Right lung (tissue), 5 donors: Measurements from ENCODE around the gene SPDYE2B. TPM values are rescaled to one million over a fixed set of nuclear protein-coding genes. Genes with fewer than 3 reads are reported as not detected.
"Not testable (repeated sequence)": the region's sequence is repeated elsewhere in the genome, so short reads cannot be mapped to it uniquely, and the experiment has no call there.

Source experiments
- DNase-seq, 2 donors: peaks; one replicate each; pipeline ENCODE4 v3.0.0-alpha.2; 2013
- polyA plus RNA-seq, 5 donors: library from polyadenylated mRNA; unstranded; fragments of 120-200 nt; gene quantifications; one replicate each; pipeline versions ENCODE4 v1.2.1 to v1.2.3, GENCODE V29; 2013; ENCODE audit warnings: inconsistent platforms in 1 of 5, low replicate concordance in 1 of 5; ENCODE audit not compliant: insufficient read length in 5 of 5, insufficient read depth in 1 of 5

SPDYE2B gene
- polyA plus RNA-seq, 5 donors, result 1.2 to 3.1 (median 2.0) TPM

DNA sequence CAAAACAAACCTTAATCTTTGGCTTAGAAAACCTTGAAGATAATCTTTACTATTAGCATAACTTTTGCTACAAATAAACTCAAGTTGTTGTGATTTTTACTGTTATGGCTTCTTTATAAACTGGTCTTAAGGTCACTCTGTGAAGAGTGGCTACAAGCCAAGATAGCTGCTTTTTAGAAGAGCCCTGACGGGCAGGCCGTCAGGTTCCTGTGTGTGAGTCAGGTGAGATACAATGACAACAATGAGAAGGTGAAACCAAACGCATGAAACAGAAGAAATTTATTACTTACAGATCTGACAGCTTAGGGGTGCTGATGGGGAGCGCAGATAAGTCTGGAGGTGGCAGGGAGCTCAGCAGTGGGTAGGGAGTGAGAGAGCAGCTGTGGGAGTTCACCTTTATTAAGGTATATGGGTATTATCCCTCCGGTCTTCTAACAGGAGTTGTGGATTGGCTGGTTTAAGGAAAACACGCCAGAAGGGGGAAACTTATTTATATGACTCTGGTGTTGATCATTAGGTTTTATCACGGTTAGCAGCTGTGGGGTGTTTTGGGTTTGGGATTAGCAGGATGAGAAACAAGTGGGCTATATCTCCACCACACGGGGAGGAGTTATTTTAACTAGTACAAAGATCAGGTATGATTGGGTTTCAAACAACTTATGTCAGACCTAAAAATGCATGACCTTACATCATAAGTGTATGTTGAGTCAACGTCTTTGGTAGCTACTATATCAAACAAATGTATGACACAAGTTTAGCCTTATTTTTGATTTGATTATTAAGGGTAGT, 49.0 kb downstream of the SPDYE2B start:
- not testable (repeated sequence) for DNase-seq

Other genes with a start within 250 kb of the SPDYE2B start
- 10 to 100 TPM in 3 of 5 donors, 1 to 10 TPM in 2; 9.5 to 21.5 (median 10.5) TPM for gene ORAI2, start 216.7 kb upstream of the SPDYE2B start, polyA plus RNA-seq
- gene ALKBH4, start 185.5 kb upstream of the SPDYE2B start, polyA plus RNA-seq, result 10 to 100 TPM in 4 of 5 donors, 1 to 10 TPM in 1; 9.2 to 15.1 (median 11.5) TPM
- 10 to 100 TPM; 11.6 to 24.6 (median 16.4) TPM for gene LRWD1, start 185.3 kb upstream of the SPDYE2B start, polyA plus RNA-seq
- 10 to 100 TPM; 22.2 to 38.5 (median 27.3) TPM for gene POLR2J, start 171.4 kb upstream of the SPDYE2B start, polyA plus RNA-seq
- 10 to 100 TPM in 1 of 5 donors, 1 to 10 TPM in 4; 2.4 to 12.2 (median 5.5) TPM for gene RASA4B, start 132.5 kb upstream of the SPDYE2B start, polyA plus RNA-seq
- 10 to 100 TPM; 12.7 to 19.7 (median 16.6) TPM for gene UPK3BL2, start 106.6 kb upstream of the SPDYE2B start, polyA plus RNA-seq
- gene SPDYE2, start 99.1 kb upstream of the SPDYE2B start, polyA plus RNA-seq, result 10 to 100 TPM in 1 of 5 donors, 1 to 10 TPM in 4; 2.9 to 14.3 (median 9.7) TPM
- 100 to 1,000 TPM in 2 of 5 donors, 10 to 100 TPM in 3; 72.1 to 109 (median 94.3) TPM for gene POLR2J3, start 77.7 kb upstream of the SPDYE2B start, polyA plus RNA-seq
- gene RASA4, start 33.6 kb upstream of the SPDYE2B start, polyA plus RNA-seq, result 10 to 100 TPM; 12.9 to 34.7 (median 29.6) TPM
- gene UPK3BL1, start 7.5 kb upstream of the SPDYE2B start, polyA plus RNA-seq, result 10 to 100 TPM; 11.3 to 41.4 (median 21.5) TPM
- gene POLR2J2, start 21.3 kb downstream of the SPDYE2B start, polyA plus RNA-seq, result 1 to 10 TPM in 4 of 5 donors, under 1 TPM in 1; 0.53 to 4.8 (median 2.9) TPM
- gene FAM185A, start 98.7 kb downstream of the SPDYE2B start, polyA plus RNA-seq, result 10 to 100 TPM in 4 of 5 donors, 1 to 10 TPM in 1; 8.2 to 14.1 (median 13.5) TPM